ENCODE data around the gene WDR90.

The WDR90 gene

DNA sequence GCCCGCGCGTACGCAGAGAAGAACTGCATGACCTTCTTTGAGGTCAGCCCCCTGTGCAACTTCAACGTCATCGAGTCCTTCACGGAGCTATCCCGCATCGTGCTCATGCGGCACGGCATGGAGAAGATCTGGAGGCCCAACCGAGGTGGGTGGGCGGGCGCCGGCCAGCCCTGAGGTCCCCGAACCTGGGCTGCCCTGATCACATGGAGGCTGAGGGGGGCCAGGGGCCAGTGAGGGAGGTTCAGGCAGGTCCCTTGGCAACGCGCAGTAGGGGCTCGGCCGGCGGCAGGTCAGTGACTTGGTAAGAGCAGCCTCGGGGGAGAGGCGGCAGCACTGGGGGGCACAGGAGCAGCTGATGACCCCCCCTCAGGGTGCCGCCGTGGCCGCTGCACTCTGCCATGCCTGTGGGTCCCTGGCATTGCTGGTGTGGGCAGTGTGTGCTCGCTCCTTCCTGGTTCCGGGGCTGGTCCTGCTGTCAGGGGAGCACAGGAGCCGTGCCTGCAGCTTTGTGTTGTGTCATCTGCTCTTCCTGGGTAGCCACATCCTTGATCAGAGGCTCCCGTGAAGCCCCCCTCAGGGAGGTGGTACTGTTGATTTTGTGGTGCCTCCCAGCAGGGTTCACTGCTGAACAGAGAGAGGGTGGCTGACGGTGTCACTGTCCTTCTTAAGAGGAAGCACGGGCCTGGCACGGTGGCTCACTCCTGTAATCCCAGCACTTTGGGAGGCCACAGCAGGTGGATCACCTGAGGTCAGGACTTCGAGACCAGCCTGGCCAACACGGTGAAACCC lies 23.0 kb upstream of the WDR90 start:
- TF ChIP-seq, protein P1, sequence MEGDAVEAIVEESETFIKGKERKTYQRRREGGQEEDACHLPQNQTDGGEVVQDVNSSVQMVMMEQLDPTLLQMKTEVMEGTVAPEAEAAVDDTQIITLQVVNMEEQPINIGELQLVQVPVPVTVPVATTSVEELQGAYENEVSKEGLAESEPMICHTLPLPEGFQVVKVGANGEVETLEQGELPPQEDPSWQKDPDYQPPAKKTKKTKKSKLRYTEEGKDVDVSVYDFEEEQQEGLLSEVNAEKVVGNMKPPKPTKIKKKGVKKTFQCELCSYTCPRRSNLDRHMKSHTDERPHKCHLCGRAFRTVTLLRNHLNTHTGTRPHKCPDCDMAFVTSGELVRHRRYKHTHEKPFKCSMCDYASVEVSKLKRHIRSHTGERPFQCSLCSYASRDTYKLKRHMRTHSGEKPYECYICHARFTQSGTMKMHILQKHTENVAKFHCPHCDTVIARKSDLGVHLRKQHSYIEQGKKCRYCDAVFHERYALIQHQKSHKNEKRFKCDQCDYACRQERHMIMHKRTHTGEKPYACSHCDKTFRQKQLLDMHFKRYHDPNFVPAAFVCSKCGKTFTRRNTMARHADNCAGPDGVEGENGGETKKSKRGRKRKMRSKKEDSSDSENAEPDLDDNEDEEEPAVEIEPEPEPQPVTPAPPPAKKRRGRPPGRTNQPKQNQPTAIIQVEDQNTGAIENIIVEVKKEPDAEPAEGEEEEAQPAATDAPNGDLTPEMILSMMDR (IDR thresholded peaks at IDR 0.05; ENCODE audit: low read depth, low read length) = no peak
- in situ Hi-C loops (cut with HindIII; ENCODE audit: low sequenced_read_pairs) = no loop called here
- no peak overlapping the region for H3K4me3 ChIP-seq (ENCODE audit: low read depth, low read length)
- no peak for DNase-seq (ENCODE audit: low read depth, low spot score)

DNA sequence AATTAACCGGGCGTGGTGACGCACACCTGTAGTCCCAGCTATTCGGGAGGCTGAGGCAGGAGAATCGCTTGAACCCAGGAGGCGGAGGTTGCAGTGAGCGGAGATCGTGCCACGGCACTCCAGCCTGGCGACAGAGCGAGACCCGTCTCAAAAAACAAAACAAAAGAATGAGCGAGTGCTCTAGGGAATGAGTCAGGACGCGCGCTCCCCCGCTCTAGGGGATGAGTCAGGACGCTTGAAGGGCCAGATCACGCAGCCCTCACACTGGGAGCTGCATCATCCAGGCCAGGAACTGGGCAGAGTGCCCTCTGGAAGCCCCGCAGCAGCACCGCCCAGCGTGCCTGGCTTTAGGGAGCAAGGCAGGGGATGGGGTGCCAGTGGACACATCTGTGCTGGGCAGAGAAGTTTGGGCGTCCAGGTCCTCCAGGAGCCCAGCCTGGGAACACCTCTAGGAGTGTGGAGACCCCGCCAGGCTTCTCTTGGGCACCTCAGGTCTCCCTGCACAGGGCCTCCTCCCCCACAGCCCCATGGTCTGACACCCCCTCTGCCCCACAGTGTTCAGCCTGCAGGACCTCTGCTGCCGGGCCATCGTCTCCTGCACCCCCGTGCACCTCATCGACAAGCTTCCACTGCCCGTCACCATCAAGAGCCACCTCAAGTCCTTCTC lies 22.2 kb upstream of the WDR90 start:
- TF ChIP-seq, protein P1 (IDR thresholded peaks at IDR 0.05; ENCODE audit: low read depth, low read length) = no peak
- in situ Hi-C loops (cut with HindIII; ENCODE audit: low sequenced_read_pairs) = no loop called here
- H3K4me3 ChIP-seq (ENCODE audit: low read depth, low read length) = no peak overlapping the region
- DNase-seq (ENCODE audit: low read depth, low spot score) = peak; percentile 95

DNA sequence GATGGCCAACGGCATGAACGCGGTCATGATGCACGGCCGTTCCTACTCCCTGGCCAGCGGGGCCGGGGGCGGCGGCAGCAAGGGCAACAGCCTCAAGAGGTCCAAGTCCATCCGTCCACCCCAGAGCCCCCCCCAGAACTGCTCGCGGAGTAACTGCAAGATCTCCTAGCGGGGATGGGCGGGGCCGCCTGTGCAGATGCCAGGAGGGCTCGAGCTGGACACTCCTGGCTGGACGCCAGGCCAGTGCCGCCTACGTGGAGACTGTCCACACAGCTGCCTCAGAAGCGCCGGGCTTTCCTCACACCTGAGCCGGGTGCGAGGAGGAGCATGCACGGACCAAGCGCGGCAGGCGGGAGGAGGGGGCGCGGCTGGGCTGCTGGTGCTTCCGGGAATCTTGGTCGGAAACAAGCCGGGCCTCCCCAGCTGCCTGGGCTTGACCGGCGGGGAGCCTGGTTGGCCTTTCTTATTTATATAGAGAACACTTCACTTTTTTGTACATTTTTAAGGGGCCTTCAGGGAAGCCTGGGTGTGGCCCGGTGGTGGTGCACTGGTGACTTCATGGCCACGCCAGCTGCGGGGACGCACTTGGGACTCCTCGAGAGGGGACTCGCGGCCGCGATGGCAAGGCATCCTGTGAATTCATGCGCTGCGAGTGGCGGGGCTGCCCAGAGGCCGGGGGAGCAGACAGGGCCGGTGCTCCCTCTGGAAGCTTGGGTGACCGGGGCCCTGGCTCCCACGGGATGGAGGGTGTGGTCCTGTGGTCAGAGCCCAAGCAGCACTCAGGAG lies 21.5 kb upstream of the WDR90 start:
- H3K4me3 ChIP-seq (ENCODE audit: low read depth, low read length) = no peak overlapping the region
- TF ChIP-seq, protein P1 (IDR thresholded peaks at IDR 0.05; ENCODE audit: low read depth, low read length) = no peak
- no peak for DNase-seq (ENCODE audit: low read depth, low spot score)
- in situ Hi-C loops (cut with HindIII; ENCODE audit: low sequenced_read_pairs) = no loop called here

DNA sequence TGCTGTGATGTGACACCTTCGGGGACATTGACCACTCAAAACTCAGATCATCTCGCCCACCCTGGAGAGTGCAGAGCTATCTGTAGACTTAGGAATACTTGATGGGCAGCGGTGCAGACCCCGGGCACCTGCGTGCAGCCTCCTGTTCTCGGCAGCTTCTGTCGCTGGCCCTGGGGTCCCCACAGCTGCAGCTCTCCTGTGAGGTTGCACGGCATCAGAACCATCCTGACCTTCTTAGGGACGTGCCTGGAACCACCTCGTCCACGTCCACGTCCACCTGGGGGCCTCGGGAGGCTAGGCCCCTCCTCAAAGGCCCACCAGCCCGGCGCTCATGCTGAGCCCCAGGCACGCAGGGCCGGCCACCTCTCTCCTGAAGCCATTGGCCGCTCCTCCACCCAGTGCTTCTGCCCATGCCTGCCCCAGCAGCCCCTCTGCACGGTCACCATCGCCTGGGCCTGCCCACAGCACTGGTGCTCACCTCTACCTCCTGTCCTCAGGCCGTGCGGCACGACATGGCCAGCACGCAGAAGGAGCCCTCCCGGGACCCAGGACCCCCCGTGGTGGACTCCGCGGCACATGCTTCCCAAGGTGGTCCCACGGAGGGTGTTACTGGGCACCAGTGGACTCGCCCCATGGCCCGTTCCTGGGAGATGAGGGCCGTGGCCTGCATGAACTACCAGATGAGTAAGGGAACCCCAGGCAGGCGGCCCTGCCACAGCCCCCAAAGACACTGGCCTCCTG lies 20.7 kb upstream of the WDR90 start:
- in situ Hi-C loops (cut with HindIII; ENCODE audit: low sequenced_read_pairs) = no loop called here
- TF ChIP-seq, protein P1 (IDR thresholded peaks at IDR 0.05; ENCODE audit: low read depth, low read length) = no peak
- DNase-seq (ENCODE audit: low read depth, low spot score) = no peak
- no peak overlapping the region for H3K4me3 ChIP-seq (ENCODE audit: low read depth, low read length)

DNA sequence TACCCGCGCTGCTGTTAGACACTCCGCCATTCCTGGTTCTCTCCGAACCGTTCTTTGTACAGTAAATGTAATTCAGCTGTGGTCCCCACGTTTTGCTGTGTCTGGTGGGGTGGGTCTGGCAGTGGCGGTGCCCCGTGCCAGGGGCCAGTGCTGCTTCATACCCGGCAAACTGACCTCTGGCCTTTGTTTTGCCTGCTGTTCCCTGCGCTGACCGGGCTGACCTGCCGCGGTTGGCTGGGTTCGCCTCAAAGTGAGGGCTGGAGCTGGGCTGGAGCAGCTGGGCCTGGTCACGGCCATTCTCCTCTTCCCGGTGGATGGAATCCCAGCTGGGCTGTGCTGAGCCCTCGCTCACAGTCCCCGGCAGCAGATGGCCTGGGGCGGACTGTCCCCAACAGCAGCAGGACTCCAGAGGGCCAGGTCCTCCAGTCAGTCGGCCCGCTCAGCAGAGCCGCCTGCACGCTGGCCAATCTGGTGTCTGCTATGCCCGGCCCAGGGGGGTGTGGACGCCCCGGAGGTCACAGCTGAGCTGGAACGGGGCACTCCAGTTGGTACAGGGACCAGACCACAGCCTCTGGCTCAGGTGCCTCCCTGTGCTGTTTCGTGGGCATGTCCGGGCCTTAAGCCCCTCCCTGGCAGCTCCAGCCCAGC lies 19.9 kb upstream of the WDR90 start:
- in situ Hi-C loops (cut with HindIII; ENCODE audit: low sequenced_read_pairs) = no loop called here
- TF ChIP-seq, protein P1 (IDR thresholded peaks at IDR 0.05; ENCODE audit: low read depth, low read length) = no peak
- no peak for DNase-seq (ENCODE audit: low read depth, low spot score)
- no peak overlapping the region for H3K4me3 ChIP-seq (ENCODE audit: low read depth, low read length)
